GM19193 (cell line): ENCODE results near the gene PRKCH.

ENCODE experiments used
- POLR2A ChIP-seq: IDR thresholded peaks from 4 replicates; pipeline ENCODE4 v1.6.1; 2011; ENCODE audit not compliant: insufficient read depth, insufficient read length; ENCODE audit errors: extremely low read depth

Gene PRKCH

DNA sequence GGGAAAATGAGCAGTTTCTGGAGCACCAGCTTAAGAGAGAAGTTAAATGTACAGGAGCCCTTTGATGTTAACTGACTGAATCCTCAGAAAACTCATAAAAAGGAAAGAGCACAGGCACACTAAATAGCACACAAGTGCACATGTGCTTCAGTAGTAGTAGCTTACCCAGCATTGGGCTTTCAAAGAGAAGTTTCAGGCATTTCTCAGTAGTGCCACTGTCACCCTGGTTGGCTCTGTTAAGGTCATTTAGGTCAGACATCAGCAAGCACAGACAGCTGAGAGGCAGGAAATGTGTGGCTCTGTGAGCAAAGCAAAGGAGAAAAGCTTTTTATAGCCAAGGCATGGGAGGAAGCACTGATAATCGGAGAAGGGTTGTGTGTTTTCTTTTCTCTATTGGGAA lies 277.6 kb downstream of the PRKCH start:
- TF ChIP-seq POLR2A: no peak

DNA sequence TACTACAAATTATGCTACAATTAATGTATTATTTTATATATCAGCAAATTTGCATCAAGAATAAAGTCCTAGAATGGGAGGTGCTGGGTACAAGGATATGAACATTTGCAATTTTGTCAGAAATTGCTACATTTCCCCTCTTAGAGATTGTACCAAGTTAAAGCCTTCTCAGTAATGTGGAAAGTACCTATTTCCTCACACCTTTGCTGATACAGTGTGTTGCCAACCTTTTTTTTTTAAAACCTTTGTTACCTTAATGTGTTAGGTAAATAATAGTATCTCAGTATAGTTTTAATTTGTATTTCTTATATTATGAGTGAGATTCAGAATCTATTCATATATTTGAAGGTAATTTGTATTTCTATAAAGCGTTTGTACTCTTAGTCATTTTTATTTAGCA lies 278.6 kb downstream of the PRKCH start:
- TF ChIP-seq POLR2A: no peak
